Memory B cell (primary cell): ENCODE results near the gene SLC2A1.

Source experiments
- ATAC-seq: fragments of 150-1000 bp; cut with Tn5 transposase; 2 replicates; pipeline ENCODE4 v1.10.0; 2021; ENCODE audit warnings: low read depth, mild to moderate bottlenecking, moderate library complexity
- DNase-seq, 2 donors: peaks; one replicate each; pipeline ENCODE4 v3.0.0; 2022; ENCODE audit warnings: low spot score in 2 of 2
- H3K27ac Mint-ChIP-seq: one replicate; pipeline ENCODE4 v1.8.0; 2022; ENCODE audit warnings: mild to moderate bottlenecking, moderate library complexity, mixed read lengths
- H3K27me3 Mint-ChIP-seq: one replicate; pipeline ENCODE4 v1.8.0; 2022; ENCODE audit warnings: mixed read lengths
- H3K36me3 Mint-ChIP-seq: one replicate; pipeline ENCODE4 v1.8.0; 2022; ENCODE audit warnings: mild to moderate bottlenecking, mixed read lengths
- H3K4me1 Mint-ChIP-seq: one replicate; pipeline ENCODE4 v1.8.0; 2022; ENCODE audit warnings: mixed read lengths
- H3K4me3 Mint-ChIP-seq: one replicate; pipeline ENCODE4 v1.8.0; 2022; ENCODE audit warnings: mild to moderate bottlenecking, moderate library complexity, mixed read lengths
- H3K9me3 Mint-ChIP-seq: one replicate; pipeline ENCODE4 v1.8.0; 2022; ENCODE audit warnings: mixed read lengths

SLC2A1 gene

DNA sequence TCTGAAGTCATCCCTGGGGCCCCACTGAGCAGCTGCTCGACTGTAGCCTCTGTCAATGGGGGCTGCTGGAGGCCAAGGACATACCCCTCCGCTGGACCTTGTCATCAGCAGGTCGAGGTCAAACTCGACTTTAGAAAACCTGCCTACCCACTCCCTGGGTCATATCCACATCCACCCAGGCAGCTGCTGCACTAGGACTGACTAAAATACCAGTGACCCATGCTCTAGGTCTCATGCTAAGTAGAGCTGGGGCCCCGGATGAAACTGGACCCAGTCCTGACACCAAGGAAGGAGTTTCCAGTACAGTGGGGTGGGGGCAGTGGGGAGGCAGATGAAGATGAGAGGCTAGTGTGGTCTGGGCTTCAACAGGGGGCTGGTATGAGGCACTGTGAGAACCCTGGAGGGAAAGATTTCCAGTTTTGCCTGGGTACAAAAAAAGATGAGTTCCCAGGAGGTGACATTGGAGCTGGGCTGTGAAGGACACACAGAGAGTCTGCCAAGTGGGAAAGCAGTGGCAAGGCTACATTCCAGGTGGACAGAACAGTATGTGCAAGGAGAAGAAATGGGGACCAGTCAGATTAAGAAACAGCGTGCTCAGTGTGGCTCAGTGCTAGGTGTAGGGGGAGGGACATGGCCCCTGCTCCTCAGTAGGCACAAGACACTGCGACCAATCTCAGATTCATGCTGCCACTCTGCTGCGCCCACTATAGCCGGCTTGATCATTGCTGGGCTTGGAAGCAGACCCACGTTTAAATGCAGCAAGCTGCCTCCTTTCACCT is 12.4 kb downstream of the SLC2A1 start:
- ATAC-seq = no peak

DNA sequence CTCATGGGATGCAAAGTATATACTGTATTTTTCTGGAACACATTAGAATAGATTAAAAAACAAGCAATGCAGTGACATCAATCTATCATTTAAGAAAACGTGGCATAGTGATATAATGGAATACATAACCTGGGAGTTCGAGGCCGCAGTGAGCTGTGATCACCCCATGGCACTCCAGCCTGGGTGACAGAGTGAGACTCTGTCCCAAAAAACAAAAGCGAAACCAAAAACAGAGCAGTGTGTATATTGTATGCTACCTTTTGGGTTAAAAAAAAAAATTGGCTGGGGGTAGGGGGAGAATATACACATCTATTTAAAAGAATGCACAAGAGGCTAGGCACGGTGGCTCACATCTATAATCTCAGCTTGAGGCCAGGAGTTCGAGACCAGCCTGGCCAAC is 13.5 kb downstream of the SLC2A1 start:
- Mint-ChIP-seq H3K27me3 (no peaks in the 10 kb centered on the region), H3K9me3 (no peaks in the 10 kb centered on the region), H3K36me3 (peaks cover 30% of the 10 kb centered on the region), H3K4me1 (peaks cover 65% of the 10 kb centered on the region), H3K27ac (peak overlapping the region; percentile 87), H3K4me3 (peak overlapping the region; percentile 78)
- ATAC-seq (peak; percentile 39), DNase-seq (peak in 1 of 2 donors; percentile 8)

More for the DNA sequence above, 12.4 kb downstream of the SLC2A1 start:
- DNase-seq = peak in 1 of 2 donors; percentile 9
- Mint-ChIP-seq H3K9me3 (no peaks in the 10 kb centered on the region), H3K4me3 (peak overlapping the region; percentile 39), H3K27ac (peak overlapping the region; percentile 87), H3K36me3 (peaks cover 28% of the 10 kb centered on the region), H3K27me3 (no peaks in the 10 kb centered on the region), H3K4me1 (peaks cover 64% of the 10 kb centered on the region)

DNA sequence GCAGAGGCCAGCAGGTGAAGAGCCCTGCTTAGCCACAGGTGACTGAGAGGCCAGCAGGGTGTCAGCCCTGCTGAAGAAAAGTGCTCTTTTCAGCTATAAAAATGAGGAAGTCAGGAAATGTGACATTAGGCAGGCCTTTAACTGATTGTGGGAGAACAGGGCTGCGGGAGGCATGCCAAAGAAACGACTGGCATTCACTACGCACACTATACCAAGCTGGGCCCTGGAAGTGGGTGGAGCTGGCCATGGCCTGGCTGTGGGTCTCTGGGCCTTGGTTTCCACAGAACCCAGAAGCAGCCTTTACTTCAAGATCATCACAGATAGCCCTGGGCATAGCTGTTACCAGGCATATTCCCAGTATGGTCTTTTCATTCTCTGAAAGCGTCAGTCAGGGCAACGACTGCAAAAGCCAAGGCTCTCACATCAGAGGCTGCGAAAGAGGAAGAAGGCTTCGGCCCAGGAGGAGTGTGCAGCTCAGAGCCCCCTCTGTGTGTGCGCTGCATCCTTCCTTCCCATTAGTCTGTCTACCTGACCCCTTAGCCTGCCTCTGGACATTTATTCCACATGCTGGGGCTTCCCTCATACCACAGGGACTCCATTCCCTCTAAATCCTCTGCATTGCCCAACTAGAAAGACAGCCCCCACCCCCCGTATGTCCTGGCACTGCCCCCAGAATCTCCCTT is 14.3 kb downstream of the SLC2A1 start:
- peak overlapping the region; percentile 87 for H3K27ac Mint-ChIP-seq
- ATAC-seq (peak; percentile 71), DNase-seq (peak in 1 of 2 donors; percentile 9)
- peaks cover 34% of the 10 kb centered on the region for H3K36me3 Mint-ChIP-seq
- H3K4me1 Mint-ChIP-seq = peaks cover 66% of the 10 kb centered on the region
- H3K4me3 Mint-ChIP-seq = peak overlapping the region; percentile 78
- H3K27me3 Mint-ChIP-seq = no peaks in the 10 kb centered on the region
- no peaks in the 10 kb centered on the region for H3K9me3 Mint-ChIP-seq

DNA sequence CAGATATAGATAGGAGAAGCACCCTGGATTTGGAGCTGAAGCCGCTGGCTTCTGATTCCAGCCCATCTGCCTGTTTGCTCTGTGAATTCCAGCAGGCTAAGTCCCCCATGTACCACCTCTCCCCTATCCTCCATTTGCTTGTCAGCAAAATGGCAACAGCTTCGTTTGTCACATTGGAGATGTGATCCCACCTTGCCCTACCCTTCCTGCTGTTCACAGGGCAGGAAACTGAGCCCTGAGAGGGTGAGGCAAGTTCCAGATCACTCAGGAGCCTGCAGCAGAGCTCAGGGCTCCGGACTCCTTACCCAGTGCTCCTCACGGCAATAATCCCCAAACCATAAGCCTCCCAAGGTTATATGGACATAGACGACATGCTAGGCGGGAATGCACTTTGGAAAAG is 14.9 kb downstream of the SLC2A1 start:
- Mint-ChIP-seq H3K4me3 (peak overlapping the region; percentile 78), H3K27ac (peak overlapping the region; percentile 87), H3K36me3 (peaks cover 38% of the 10 kb centered on the region), H3K27me3 (no peaks in the 10 kb centered on the region), H3K9me3 (no peaks in the 10 kb centered on the region), H3K4me1 (peaks cover 66% of the 10 kb centered on the region)
- DNase-seq = no peak
- ATAC-seq = no peak

DNA sequence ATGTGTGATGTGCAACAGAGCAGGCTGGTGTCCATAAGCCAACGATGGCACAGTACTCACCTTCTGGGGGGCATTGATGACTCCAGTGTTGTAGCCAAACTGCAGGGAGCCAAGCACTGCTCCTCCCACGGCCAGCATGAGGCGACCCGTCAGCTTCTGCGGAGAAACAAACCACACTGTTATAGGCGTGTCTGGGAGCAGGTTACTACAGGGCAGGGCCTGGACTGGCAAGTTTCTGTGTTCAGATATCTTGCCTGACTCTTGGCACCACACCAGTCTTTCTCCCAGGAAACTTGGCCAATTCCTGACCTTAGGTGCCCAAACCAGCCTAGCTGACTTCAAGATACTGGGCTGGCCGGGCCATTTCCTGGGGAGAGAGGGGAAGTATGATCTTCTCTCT is 15.5 kb downstream of the SLC2A1 start:
- no peaks in the 10 kb centered on the region for H3K9me3 Mint-ChIP-seq
- H3K27ac Mint-ChIP-seq = peak overlapping the region; percentile 78
- H3K27me3 Mint-ChIP-seq = no peaks in the 10 kb centered on the region
- H3K4me3 Mint-ChIP-seq = peak overlapping the region; percentile 70
- no peak for ATAC-seq
- DNase-seq = no peak
- H3K4me1 Mint-ChIP-seq = peaks cover 71% of the 10 kb centered on the region
- H3K36me3 Mint-ChIP-seq = peaks cover 40% of the 10 kb centered on the region

DNA sequence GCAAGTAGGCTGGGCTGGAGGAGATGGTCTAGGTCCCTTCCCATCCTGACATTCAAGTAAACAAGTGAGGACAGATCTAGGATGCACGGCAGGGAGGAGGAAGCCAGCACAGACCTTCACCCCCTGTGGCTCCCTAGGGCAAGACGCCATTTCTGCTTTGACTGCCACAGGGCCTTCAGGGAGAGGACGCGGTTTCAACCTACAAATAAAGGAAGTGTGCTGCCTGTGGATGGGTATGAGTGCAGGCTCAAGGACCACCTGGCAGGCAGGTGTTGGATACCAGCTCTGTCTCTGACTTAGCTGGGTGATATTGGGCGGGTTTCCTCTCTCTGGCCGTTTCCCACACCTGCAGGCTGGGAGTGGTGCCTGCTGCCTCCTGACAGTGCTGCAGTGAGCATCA is 16.2 kb downstream of the SLC2A1 start:
- peaks cover 42% of the 10 kb centered on the region for H3K36me3 Mint-ChIP-seq
- no peaks in the 10 kb centered on the region for H3K9me3 Mint-ChIP-seq
- H3K4me1 Mint-ChIP-seq = peaks cover 73% of the 10 kb centered on the region
- H3K4me3 Mint-ChIP-seq = peak overlapping the region; percentile 70
- ATAC-seq (peak; percentile 65), DNase-seq (peak in 1 of 2 donors; percentile 18)
- no peaks in the 10 kb centered on the region for H3K27me3 Mint-ChIP-seq
- peak overlapping the region; percentile 78 for H3K27ac Mint-ChIP-seq

DNA sequence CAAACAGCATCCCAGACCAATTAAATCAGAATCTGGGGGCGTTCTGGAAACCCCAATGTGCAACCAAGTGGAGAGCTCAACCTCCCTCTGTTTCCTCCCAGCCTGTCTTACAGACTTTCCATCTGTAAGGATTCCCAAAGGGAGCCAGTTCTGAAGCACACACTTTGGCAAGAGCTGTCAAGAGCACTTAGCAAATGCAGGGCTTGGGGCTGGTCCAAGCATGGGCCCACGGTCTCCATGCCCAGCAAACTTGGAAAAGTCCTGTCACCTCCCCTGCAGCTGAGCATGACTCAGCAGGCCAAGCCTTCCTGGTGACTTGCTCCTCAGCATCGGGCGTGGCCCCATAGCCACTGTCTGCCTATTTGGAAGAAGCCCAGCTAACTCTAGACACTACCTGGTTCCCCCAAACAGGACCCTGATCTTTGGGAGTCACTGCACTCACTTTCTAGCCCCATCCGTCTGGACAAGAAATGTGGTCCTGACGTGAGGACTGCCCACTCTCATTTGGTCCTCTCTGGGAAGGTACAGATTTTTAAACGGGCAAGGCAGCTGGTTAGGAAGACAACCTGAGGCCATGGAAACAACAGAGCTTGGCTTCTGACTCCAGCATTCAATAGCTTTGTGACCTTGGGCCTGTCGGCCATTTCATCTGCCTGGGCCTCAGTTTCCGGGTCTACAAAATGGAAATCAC is 16.9 kb downstream of the SLC2A1 start:
- H3K4me3 Mint-ChIP-seq = peak overlapping the region; percentile 70

DNA sequence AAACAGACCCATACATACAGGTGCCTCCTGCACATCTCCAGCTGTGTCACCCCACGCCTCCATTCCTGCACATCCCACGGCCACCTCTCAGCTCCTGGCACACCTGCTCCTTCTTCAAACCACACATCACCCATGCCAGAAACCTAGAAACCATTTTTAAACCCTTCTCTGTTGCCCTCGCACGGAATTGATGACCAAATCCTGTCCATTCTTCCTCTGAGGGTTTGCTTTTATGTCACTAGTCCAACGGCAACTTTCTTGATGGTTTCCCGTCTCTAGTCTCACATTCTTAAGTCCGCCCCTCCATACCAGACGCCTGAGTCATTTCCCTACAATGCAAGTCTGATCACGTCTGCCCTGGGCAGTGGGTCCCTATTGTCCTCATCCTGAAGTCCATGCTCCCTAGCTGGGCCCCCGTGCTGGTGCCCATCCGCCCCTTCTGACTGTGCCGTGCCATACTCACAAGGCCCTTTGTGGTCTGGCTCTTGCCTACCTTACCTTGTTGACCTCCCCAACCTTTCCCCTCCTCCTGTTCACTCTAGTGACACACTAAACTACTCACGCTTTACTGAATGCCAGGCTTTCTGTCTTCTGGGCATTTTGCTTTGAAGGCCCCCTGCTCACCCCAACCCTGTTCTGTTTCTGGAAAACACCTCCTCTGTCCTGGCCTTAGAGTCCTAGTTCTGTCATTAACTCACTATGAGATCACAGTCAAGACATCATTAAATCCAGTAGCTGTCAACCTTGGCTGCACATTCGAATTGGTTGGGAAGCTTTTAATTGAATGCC is 17.6 kb downstream of the SLC2A1 start:
- Mint-ChIP-seq H3K4me3 (peak overlapping the region; percentile 25), H3K27me3 (no peaks in the 10 kb centered on the region), H3K9me3 (no peaks in the 10 kb centered on the region), H3K27ac (peak overlapping the region; percentile 84), H3K4me1 (peaks cover 75% of the 10 kb centered on the region), H3K36me3 (peaks cover 44% of the 10 kb centered on the region)
- DNase-seq = no peak
- no peak for ATAC-seq

More for the DNA sequence above, 16.9 kb downstream of the SLC2A1 start:
- H3K27ac Mint-ChIP-seq = peak overlapping the region; percentile 84
- H3K36me3 Mint-ChIP-seq = peaks cover 45% of the 10 kb centered on the region
- H3K27me3 Mint-ChIP-seq = no peaks in the 10 kb centered on the region
- ATAC-seq = no peak
- no peak for DNase-seq
- H3K9me3 Mint-ChIP-seq = no peaks in the 10 kb centered on the region
- peaks cover 74% of the 10 kb centered on the region for H3K4me1 Mint-ChIP-seq

DNA sequence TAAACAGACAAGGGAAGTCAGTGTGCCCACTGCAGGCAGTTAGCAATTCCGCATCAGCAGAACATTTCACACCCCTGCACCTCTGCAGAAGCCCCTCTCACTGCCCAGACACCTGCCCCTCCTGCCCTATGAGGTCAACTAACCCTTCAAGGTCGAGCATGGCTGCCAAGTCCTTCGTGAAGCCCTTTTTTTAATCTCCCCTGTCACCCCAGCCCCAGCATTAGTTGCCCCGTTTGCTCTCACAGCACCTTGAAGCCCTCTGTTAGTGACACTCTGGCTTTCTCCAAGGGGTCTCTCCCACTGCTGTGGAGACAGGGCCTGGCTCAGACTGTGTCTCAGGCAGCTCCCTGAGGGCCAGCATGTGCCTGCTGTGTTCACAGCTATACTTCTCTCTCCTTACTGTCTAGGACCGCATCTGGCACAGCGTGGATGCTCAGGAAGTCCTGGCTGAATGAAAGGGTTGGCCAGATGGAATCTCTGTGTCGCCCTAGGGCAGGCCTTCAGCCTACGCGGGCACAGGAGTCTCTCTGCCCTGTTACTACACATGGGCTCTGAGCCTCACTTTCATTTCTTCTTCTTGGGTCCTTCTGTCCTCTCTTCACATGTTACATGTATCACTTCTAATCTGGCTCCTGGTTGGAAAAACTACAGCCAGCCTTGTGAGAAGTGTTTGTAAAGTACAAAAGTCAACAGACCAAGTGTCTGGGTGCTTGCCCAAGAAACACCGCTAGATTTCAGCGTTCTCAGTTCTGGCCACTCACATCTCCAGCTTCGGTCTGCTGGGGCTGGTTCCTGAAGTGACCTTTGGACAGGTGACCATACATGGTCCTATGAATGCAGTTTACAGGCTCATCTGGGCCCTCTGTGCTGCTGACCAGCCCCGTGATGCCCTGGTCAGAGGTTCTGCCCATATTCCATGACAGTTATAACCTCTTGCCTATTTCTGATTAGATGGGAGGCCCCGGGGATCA is 19.7 kb downstream of the SLC2A1 start:
- no peak for DNase-seq
- Mint-ChIP-seq H3K4me1 (peaks cover 80% of the 10 kb centered on the region), H3K9me3 (no peaks in the 10 kb centered on the region), H3K27me3 (no peaks in the 10 kb centered on the region), H3K27ac (peak overlapping the region; percentile 83), H3K36me3 (peaks cover 52% of the 10 kb centered on the region), H3K4me3 (peak overlapping the region; percentile 65)
- ATAC-seq = no peak

DNA sequence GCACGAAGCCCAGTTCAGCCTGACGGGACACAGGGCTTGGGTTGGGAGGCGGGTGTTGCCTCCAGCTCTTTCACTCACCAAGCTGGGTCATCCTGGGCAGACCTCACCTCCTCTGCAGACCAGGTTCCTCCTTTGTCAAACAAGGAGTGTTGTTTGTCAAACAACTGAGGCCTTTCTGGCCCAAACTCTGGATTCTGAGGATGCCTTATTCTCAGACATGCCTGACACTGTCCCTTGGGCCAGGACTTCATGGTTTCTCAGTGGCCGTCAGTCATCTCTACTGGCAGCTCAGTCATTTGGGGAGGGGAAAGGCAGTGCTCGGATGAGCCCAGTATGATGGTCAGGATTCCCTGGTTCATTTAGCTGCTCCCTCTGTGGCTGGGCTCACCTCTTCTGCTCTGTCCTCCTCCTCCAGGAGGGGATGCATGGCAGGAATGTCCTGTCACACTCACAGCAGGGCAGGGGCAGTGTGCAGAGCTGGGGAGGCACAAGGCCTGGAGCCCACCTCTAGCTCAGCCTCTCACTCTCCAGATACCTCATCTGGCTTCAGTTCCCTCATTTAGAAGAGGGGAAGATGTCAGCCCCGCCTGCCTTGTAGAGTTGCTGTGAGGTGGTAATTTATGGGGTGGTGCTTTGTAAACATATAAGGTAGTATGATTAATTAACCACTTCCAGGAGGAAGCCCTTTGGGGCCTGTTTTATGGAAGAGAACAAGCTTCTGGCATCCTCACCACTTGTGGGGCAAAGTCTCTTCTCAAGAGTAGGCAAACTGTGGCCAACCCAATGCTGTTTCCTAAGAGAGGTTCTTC is 20.6 kb downstream of the SLC2A1 start:
- DNase-seq (no peak), ATAC-seq (peak; percentile 10)
- H3K27ac Mint-ChIP-seq = peak overlapping the region; percentile 96
- H3K9me3 Mint-ChIP-seq = no peaks in the 10 kb centered on the region
- H3K27me3 Mint-ChIP-seq = no peaks in the 10 kb centered on the region
- H3K36me3 Mint-ChIP-seq = peaks cover 52% of the 10 kb centered on the region
- peak overlapping the region; percentile 65 for H3K4me3 Mint-ChIP-seq
- peaks cover 85% of the 10 kb centered on the region for H3K4me1 Mint-ChIP-seq

DNA sequence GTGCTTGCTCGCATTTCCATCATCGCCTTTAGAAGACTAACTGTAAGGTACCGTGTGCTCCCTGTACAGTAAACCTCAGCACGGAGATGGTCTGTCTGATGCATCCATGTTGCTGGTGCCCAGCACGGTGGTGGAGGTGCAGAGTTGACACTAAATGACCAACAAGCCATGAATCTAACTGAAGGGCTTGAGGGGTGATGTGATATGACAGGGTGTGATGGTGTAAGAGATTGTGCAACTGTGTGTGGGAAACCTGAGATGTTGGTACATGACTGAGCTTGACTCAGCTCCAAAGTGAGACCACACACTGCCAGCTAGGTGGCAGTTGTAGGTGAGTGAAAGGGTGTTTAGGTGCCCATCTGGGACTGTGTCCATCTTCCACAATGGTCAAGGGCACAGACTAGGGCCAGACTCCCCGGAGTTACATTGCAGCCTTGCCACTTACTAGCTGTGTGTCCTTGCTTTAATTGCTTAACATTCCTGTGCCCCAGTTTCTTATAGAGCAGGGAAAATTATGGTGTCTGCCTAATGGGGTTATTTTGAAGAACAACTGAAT is 21.4 kb downstream of the SLC2A1 start:
- H3K27ac Mint-ChIP-seq = peak overlapping the region; percentile 96
- H3K27me3 Mint-ChIP-seq = no peaks in the 10 kb centered on the region
- no peaks in the 10 kb centered on the region for H3K9me3 Mint-ChIP-seq
- DNase-seq = no peak
- no peak for ATAC-seq
- peak overlapping the region; percentile 61 for H3K4me3 Mint-ChIP-seq
- H3K36me3 Mint-ChIP-seq = peaks cover 45% of the 10 kb centered on the region
- H3K4me1 Mint-ChIP-seq = peaks cover 85% of the 10 kb centered on the region
